Measurements from ENCODE around the gene CNTNAP2.

- TF ChIP-seq ZNF274 (IDR thresholded peaks at IDR 0.05; ENCODE audit: low read depth, low read length) (no peak), SUZ12 (IDR thresholded peaks at IDR 0.05; ENCODE audit: extremely low read depth, insufficient read depth, insufficient read length) (no peak)
These were observed 1864.5 kb downstream of the CNTNAP2 start for GRCh38 chr7:147980826-147981813.
